ENCODE data around the gene LAMA2. TPM values are rescaled to one million over a fixed set of nuclear protein-coding genes. Genes with fewer than 3 reads are reported as not detected.
A peak's percentile ranks its signal among the peaks of the same experiment; 100 is the strongest.

Gene LAMA2
- total and polyA plus RNA-seq, 7 donors, result 8.8 to 59.0 (median 27.3) TPM

DNA sequence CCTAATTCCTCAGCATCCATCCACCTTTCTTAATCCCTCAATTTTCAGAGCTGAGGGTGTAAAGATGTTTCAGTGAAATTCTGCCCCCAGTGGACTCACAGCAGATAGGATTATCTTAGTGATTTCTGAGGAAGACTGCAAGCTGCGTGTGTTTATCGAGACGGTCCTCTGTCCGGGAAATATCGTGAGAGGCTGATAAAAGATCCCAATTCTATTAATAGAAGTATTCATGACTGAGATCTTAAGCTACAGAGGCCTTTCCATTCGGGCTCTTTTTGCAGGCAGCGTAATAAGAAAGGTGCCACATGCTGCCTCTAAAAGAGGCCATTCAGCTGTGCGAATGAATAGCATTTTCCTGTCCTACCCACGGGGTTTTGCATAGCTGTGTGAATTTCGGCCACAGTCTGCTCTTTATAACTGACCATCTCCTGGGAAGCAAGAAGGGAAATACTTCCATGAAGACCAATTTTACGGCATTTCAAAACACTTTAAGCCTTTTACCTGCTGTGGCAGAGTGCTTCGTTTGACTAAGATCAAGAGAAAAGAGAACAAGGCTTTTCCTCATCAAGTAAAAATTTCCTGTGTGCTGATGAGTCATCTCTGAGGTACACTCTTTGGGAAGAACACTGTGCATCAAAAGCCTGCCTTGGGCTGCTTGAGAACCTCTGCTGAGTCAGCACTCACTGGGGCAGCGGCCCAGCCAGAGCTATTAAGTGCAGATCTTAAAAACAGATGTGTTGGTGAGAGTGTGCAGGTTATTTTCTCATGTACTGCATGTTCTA, 618.2 kb downstream of the LAMA2 start:
- H3K4me3 ChIP-seq, result peak overlapping the region; percentile 26
- WGBS, 3 donors, result 32 to 54% (median 35%) methylated on average over 13 of the region's 13 CpGs
- H3K36me3 ChIP-seq (ENCODE audit: insufficient read depth in 1 of 2, low read depth in 1 of 2), result peaks cover 0 to 6% of the 10 kb centered on the region in 2 donors
- DNase-seq, result peak; percentile 54 to 71
- H3K4me1 ChIP-seq, result peaks cover 40% of the 10 kb centered on the region
- ATAC-seq, result peak; percentile 83 to 89 (median 86)
- H3K27ac ChIP-seq, result peak overlapping the region; percentile 68
- no peaks in the 10 kb centered on the region for H3K9me3 ChIP-seq
- TF ChIP-seq, protein P1, sequence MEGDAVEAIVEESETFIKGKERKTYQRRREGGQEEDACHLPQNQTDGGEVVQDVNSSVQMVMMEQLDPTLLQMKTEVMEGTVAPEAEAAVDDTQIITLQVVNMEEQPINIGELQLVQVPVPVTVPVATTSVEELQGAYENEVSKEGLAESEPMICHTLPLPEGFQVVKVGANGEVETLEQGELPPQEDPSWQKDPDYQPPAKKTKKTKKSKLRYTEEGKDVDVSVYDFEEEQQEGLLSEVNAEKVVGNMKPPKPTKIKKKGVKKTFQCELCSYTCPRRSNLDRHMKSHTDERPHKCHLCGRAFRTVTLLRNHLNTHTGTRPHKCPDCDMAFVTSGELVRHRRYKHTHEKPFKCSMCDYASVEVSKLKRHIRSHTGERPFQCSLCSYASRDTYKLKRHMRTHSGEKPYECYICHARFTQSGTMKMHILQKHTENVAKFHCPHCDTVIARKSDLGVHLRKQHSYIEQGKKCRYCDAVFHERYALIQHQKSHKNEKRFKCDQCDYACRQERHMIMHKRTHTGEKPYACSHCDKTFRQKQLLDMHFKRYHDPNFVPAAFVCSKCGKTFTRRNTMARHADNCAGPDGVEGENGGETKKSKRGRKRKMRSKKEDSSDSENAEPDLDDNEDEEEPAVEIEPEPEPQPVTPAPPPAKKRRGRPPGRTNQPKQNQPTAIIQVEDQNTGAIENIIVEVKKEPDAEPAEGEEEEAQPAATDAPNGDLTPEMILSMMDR (IDR thresholded peaks at IDR 0.05), result peak; percentile 1
- intact Hi-C loops (cut with DNase I), result loop anchor here in 1 of 2 donors (5.0 kb wide), 2 partner anchors 246 to 521 kb away; no protein-coding TSS in a partner anchor
- H3K27me3 ChIP-seq (ENCODE audit: insufficient read depth in 3 of 3, low read length in 2 of 3), result no peaks in the 10 kb centered on the region

DNA sequence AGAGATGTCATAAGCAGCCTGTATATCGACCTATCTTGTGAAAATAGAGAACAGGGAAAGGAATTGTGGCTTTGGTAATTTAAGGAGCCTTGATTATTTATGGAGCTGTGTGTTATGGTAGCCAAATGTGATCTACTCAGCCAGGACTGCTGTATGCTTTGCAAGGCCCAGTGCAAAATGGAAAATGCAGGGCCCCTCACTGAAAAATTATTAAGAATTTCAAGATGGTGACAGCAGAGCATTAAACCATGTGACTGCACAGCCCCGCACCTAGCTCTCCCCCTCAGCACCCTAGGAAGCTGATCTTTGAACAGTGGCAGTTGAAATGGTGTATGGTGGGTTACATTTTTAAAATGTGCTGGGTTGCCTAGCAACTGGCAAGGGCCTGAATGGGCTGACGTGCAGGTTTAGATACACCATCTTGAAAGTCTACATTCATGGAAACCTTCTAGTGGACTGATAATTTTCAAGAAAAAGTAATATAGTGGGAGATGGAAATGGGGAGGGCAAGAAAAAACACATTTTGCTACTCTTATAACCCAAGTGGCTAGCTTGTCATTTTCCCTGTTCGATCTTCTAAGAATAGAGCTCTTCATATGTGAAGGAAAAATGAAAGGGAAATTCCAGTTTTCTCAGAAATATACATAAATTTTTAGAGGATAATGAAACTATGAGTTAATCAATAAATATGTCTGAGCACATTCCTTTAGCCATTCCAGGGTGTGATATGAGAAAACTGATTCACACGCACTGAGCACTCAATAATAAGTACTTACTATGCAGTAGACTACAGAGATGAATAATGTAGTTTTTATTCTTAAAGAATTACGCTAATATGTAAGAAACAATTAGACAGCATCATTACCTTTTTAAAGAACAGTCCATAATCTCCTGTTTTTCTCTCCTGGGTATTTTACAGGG, 619.1 kb downstream of the LAMA2 start:
- TF ChIP-seq, protein P1 (IDR thresholded peaks at IDR 0.05), result no peak
- H3K4me3 ChIP-seq, result peak overlapping the region; percentile 26
- no peaks in the 10 kb centered on the region for H3K9me3 ChIP-seq
- no peak for DNase-seq
- H3K27ac ChIP-seq, result peak overlapping the region; percentile 68
- H3K4me1 ChIP-seq, result peaks cover 40% of the 10 kb centered on the region
- intact Hi-C loops (cut with DNase I), result loop anchor here in 1 of 2 donors (5.0 kb wide), 2 partner anchors 245 to 520 kb away; no protein-coding TSS in a partner anchor
- ATAC-seq, result peak; percentile 40 to 68 (median 56)
- peaks cover 0 to 6% of the 10 kb centered on the region in 2 donors for H3K36me3 ChIP-seq (ENCODE audit: insufficient read depth in 1 of 2, low read depth in 1 of 2)
- no peaks in the 10 kb centered on the region for H3K27me3 ChIP-seq (ENCODE audit: insufficient read depth in 3 of 3, low read length in 2 of 3)
- WGBS, 3 donors, result 63 to 77% (median 67%) methylated on average over 6 of the region's 6 CpGs

DNA sequence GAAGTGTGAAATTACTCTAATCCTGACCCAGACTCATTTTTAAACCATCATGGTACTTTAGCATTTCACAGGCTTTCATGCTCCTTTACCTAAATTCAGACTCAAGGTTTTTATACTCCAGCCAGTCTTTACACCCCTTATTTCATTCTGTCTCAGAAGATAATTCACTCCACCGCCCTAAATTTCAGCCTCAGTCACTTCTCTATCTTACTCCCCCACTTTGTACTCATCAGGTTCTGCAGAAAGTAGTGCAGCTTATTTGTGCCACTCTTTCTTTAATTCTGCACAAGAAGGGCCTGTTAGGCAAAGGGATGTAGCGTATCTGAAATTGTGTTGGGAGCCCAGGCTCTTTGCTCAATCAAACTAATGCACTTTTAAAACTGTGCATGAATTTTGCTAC, 621.5 kb downstream of the LAMA2 start:
- no peak for DNase-seq
- peaks cover 0 to 6% of the 10 kb centered on the region in 2 donors for H3K36me3 ChIP-seq (ENCODE audit: insufficient read depth in 1 of 2, low read depth in 1 of 2)
- H3K27ac ChIP-seq, result no peak overlapping the region
- WGBS, 3 donors, result 80 to 85% (median 81%) methylated on average over 2 of the region's 2 CpGs
- ATAC-seq, result no peak
- no peaks in the 10 kb centered on the region for H3K9me3 ChIP-seq
- no peaks in the 10 kb centered on the region for H3K27me3 ChIP-seq (ENCODE audit: insufficient read depth in 3 of 3, low read length in 2 of 3)
- intact Hi-C loops (cut with DNase I), result loop anchor here in 1 of 2 donors (5.0 kb wide), 2 partner anchors 243 to 518 kb away; no protein-coding TSS in a partner anchor
- no peak overlapping the region for H3K4me3 ChIP-seq
- TF ChIP-seq, protein P1 (IDR thresholded peaks at IDR 0.05), result no peak
- peaks cover 36% of the 10 kb centered on the region for H3K4me1 ChIP-seq

GRCh38 chr6:129507059-129507807, 624.3 kb downstream of the LAMA2 start:
- Histone ChIP-seq H3K36me3 (ENCODE audit: insufficient read depth in 1 of 2, low read depth in 1 of 2) (peaks cover 0 to 12% of the 10 kb centered on the region in 2 donors), H3K27me3 (ENCODE audit: insufficient read depth in 3 of 3, low read length in 2 of 3) (no peaks in the 10 kb centered on the region), H3K27ac (no peak overlapping the region), H3K9me3 (no peaks in the 10 kb centered on the region), H3K4me3 (no peak overlapping the region), H3K4me1 (peaks cover 20% of the 10 kb centered on the region)
- ATAC-seq (no peak), DNase-seq (no peak)
- intact Hi-C loops (cut with DNase I), result no loop called here
- 78 to 88% (median 80%) methylated on average over 5 of the region's 5 CpGs for WGBS, 3 donors
- TF ChIP-seq, protein P1 (IDR thresholded peaks at IDR 0.05), result no peak
